ENCODE data around the gene SLC15A1.
A peak's percentile ranks its signal among the peaks of the same experiment; 100 is the strongest.
"Not testable (repeated sequence)": the region's sequence is repeated elsewhere in the genome, so short reads cannot be mapped to it uniquely, and the experiment has no call there.

SLC15A1 gene

GRCh38 chr13:98649861-98650260 is 102.6 kb downstream of the SLC15A1 start:
- H3K27me3 ChIP-seq = peaks cover 19% of the 10 kb centered on the region
- no peaks in the 10 kb centered on the region for H3K9me3 ChIP-seq
- no peak for TF ChIP-seq CTCF (IDR thresholded peaks at IDR 0.05)
- H3K36me3 ChIP-seq = no peaks in the 10 kb centered on the region
- H3K4me1 ChIP-seq (ENCODE audit: control insufficient read depth in 1 of 2, insufficient read depth in 1 of 2, low read depth in 1 of 2, low read length in 1 of 2) = peaks cover 11 to 18% of the 10 kb centered on the region in 2 experiments
- H3K27ac ChIP-seq = peak overlapping the region; percentile 78
- H3K4me3 ChIP-seq (ENCODE audit: low read depth in 1 of 2, low read length in 1 of 2) = no peak overlapping the region

GRCh38 chr13:98648686-98649085 is 103.8 kb downstream of the SLC15A1 start:
- Histone ChIP-seq H3K27me3 (peaks cover 14% of the 10 kb centered on the region), H3K36me3 (no peaks in the 10 kb centered on the region), H3K27ac (peak overlapping the region; percentile 78), H3K9me3 (no peaks in the 10 kb centered on the region), H3K4me1 (ENCODE audit: control insufficient read depth in 1 of 2, insufficient read depth in 1 of 2, low read depth in 1 of 2, low read length in 1 of 2) (peaks cover 11 to 18% of the 10 kb centered on the region in 2 experiments), H3K4me3 (ENCODE audit: low read depth in 1 of 2, low read length in 1 of 2) (no peak overlapping the region)
- no peak for TF ChIP-seq CTCF (IDR thresholded peaks at IDR 0.05)

GRCh38 chr13:98648141-98648540 is 104.3 kb downstream of the SLC15A1 start:
- Histone ChIP-seq H3K4me1 (ENCODE audit: control insufficient read depth in 1 of 2, insufficient read depth in 1 of 2, low read depth in 1 of 2, low read length in 1 of 2) (peaks cover 11 to 15% of the 10 kb centered on the region in 2 experiments), H3K27ac (no peak overlapping the region), H3K9me3 (no peaks in the 10 kb centered on the region), H3K4me3 (ENCODE audit: low read depth in 1 of 2, low read length in 1 of 2) (no peak overlapping the region), H3K27me3 (peaks cover 10% of the 10 kb centered on the region), H3K36me3 (no peaks in the 10 kb centered on the region)
- no peak for TF ChIP-seq CTCF (IDR thresholded peaks at IDR 0.05)

- no peaks in the 10 kb centered on the region for H3K9me3 ChIP-seq
- H3K27me3 ChIP-seq = peaks cover 10% of the 10 kb centered on the region
- H3K4me3 ChIP-seq (ENCODE audit: low read depth in 1 of 2, low read length in 1 of 2) = no peak overlapping the region
- no peaks in the 10 kb centered on the region for H3K36me3 ChIP-seq
- peaks cover 11 to 13% of the 10 kb centered on the region in 2 experiments for H3K4me1 ChIP-seq (ENCODE audit: control insufficient read depth in 1 of 2, insufficient read depth in 1 of 2, low read depth in 1 of 2, low read length in 1 of 2)
- TF ChIP-seq CTCF (IDR thresholded peaks at IDR 0.05) = no peak
- H3K27ac ChIP-seq = no peak overlapping the region
Observed at GRCh38 chr13:98647121-98647520, 105.4 kb downstream of the SLC15A1 start.

GRCh38 chr13:98643479-98643878 is 109.0 kb downstream of the SLC15A1 start:
- Histone ChIP-seq H3K4me3 (ENCODE audit: low read depth in 1 of 2, low read length in 1 of 2) (no peak overlapping the region), H3K9me3 (no peaks in the 10 kb centered on the region), H3K36me3 (no peaks in the 10 kb centered on the region), H3K4me1 (ENCODE audit: control insufficient read depth in 1 of 2, insufficient read depth in 1 of 2, low read depth in 1 of 2, low read length in 1 of 2) (no peaks in the 10 kb centered on the region), H3K27me3 (peaks cover 10% of the 10 kb centered on the region), H3K27ac (no peak overlapping the region)
- no peak for TF ChIP-seq CTCF (IDR thresholded peaks at IDR 0.05)

- no peak overlapping the region for H3K4me3 ChIP-seq (ENCODE audit: low read depth in 1 of 2, low read length in 1 of 2)
- no peaks in the 10 kb centered on the region for H3K9me3 ChIP-seq
- H3K27me3 ChIP-seq = peaks cover 10% of the 10 kb centered on the region
- H3K36me3 ChIP-seq = no peaks in the 10 kb centered on the region
- no peak overlapping the region for H3K27ac ChIP-seq
- no peak for TF ChIP-seq CTCF (IDR thresholded peaks at IDR 0.05)
- no peaks in the 10 kb centered on the region for H3K4me1 ChIP-seq (ENCODE audit: control insufficient read depth in 1 of 2, insufficient read depth in 1 of 2, low read depth in 1 of 2, low read length in 1 of 2)
Observed at GRCh38 chr13:98641075-98641474, 111.4 kb downstream of the SLC15A1 start.

- not testable (repeated sequence) for H3K27me3 ChIP-seq; H3K4me1 ChIP-seq (ENCODE audit: control insufficient read depth in 1 of 2, insufficient read depth in 1 of 2, low read depth in 1 of 2, low read length in 1 of 2); H3K27ac ChIP-seq; H3K9me3 ChIP-seq; H3K4me3 ChIP-seq (ENCODE audit: low read depth in 1 of 2, low read length in 1 of 2); H3K36me3 ChIP-seq
Observed at GRCh38 chr13:98639785-98640184, 112.7 kb downstream of the SLC15A1 start.

GRCh38 chr13:98638352-98638751 is 114.1 kb downstream of the SLC15A1 start:
- not testable (repeated sequence) for H3K27ac ChIP-seq; H3K9me3 ChIP-seq; H3K4me1 ChIP-seq (ENCODE audit: control insufficient read depth in 1 of 2, insufficient read depth in 1 of 2, low read depth in 1 of 2, low read length in 1 of 2); H3K27me3 ChIP-seq; H3K36me3 ChIP-seq; H3K4me3 ChIP-seq (ENCODE audit: low read depth in 1 of 2, low read length in 1 of 2)

Measured in neutrophil (primary cell).